HL-60 (cell line): ENCODE results near the gene COLEC11.

Source experiments
- CTCF ChIP-seq: IDR thresholded peaks from one replicate; pipeline ENCODE4 v1.5.1; 2011; ENCODE audit warnings: low read length, control low read depth, inconsistent platforms; ENCODE audit not compliant: insufficient read depth
- POLR2AphosphoS5 ChIP-seq: IDR thresholded peaks from 2 replicates; pipeline ENCODE4 v1.6.1; 2012; ENCODE audit warnings: low read depth
- REST ChIP-seq: IDR thresholded peaks from 2 replicates; pipeline ENCODE4 v1.6.1; 2012; ENCODE audit warnings: low read depth; ENCODE audit not compliant: insufficient replicate concordance

- TF ChIP-seq CTCF = no peak
- no peak for TF ChIP-seq REST
- no peak for TF ChIP-seq POLR2AphosphoS5
Observed at GRCh38 chr2:3626812-3627499, 32.0 kb downstream of the COLEC11 start.
